MM.1S (cell line): ENCODE results near the gene DUSP10.

Experiments used
- EZH2 ChIP-seq: fragments of 300-600 bp; sonication (generic); optimal IDR thresholded peaks from 2 replicates; pipeline ENCODE3; 2017; ENCODE audit warnings: low read depth, mild to moderate bottlenecking, antibody characterized with exemption, low read length, mixed read lengths
- EZH2phosphoT487 ChIP-seq: fragments of 300-600 bp; sonication (generic); IDR thresholded peaks from 2 replicates; pipeline ENCODE4 v1.6.1; 2018; ENCODE audit warnings: antibody characterized with exemption, low read length
- TF ChIP-seq, protein P1 (sequence below): fragments of 300-600 bp; sonication (generic); IDR thresholded peaks from 2 replicates; pipeline ENCODE4 v1.5.1; 2016; ENCODE audit warnings: antibody characterized with exemption, low read length, mixed read lengths

DNA sequence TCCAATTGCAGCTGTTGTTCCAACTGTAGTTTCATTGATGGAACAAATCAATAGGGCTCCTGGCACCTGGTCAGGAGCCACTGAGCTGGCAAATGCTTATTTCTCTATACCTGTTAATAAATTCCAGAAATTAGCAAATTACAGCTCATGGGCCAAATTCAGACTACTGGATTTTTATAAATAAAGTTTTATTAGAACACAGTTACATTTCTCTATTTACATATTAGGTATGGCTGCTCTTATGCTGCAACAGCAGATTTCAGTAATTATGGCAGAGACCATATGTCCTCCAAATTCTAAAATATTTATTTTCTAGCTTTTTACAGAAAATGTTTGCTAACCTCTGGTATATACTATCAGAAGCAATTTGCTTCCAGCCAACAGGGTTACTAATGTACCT, 47.8 kb downstream of the DUSP10 start:
- TF ChIP-seq, protein P1, sequence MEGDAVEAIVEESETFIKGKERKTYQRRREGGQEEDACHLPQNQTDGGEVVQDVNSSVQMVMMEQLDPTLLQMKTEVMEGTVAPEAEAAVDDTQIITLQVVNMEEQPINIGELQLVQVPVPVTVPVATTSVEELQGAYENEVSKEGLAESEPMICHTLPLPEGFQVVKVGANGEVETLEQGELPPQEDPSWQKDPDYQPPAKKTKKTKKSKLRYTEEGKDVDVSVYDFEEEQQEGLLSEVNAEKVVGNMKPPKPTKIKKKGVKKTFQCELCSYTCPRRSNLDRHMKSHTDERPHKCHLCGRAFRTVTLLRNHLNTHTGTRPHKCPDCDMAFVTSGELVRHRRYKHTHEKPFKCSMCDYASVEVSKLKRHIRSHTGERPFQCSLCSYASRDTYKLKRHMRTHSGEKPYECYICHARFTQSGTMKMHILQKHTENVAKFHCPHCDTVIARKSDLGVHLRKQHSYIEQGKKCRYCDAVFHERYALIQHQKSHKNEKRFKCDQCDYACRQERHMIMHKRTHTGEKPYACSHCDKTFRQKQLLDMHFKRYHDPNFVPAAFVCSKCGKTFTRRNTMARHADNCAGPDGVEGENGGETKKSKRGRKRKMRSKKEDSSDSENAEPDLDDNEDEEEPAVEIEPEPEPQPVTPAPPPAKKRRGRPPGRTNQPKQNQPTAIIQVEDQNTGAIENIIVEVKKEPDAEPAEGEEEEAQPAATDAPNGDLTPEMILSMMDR, result no peak
- TF ChIP-seq EZH2, result no peak
- TF ChIP-seq EZH2phosphoT487, result no peak
